ENCODE results near the gene CORO2B. TPM values are rescaled to one million over a fixed set of nuclear protein-coding genes. Genes with fewer than 3 reads are reported as not detected.

CORO2B gene
- total RNA-seq, 1 donor from 2014 or later: 21.3 TPM

- no peak overlapping the region for H3K4me3 Mint-ChIP-seq
- H3K9me3 Mint-ChIP-seq: no peaks in the 10 kb centered on the region
- H3K27me3 Mint-ChIP-seq (ENCODE audit: low read depth): no peaks in the 10 kb centered on the region
- peak overlapping the region; percentile 89 for H3K27ac Mint-ChIP-seq (ENCODE audit: unreplicated experiment)
- no peak for TF ChIP-seq CTCF (conservative IDR thresholded peaks at IDR 0.05)
- peaks cover 9% of the 10 kb centered on the region for H3K4me1 Mint-ChIP-seq
- DNase-seq (ENCODE audit: low read depth, low spot score): no peak
- H3K36me3 Mint-ChIP-seq (ENCODE audit: low read depth): peaks cover 3% of the 10 kb centered on the region
These were observed 108.4 kb downstream of the CORO2B start for GRCh38 chr15:68687136-68687735.

- H3K27ac Mint-ChIP-seq (ENCODE audit: unreplicated experiment): no peak overlapping the region
- DNase-seq (ENCODE audit: low read depth, low spot score): no peak
- no peak for TF ChIP-seq CTCF (conservative IDR thresholded peaks at IDR 0.05)
- peaks cover 39% of the 10 kb centered on the region for H3K4me1 Mint-ChIP-seq
- no peaks in the 10 kb centered on the region for H3K9me3 Mint-ChIP-seq
- no peak overlapping the region for H3K4me3 Mint-ChIP-seq
- H3K36me3 Mint-ChIP-seq (ENCODE audit: low read depth): peaks cover 10% of the 10 kb centered on the region
- no peaks in the 10 kb centered on the region for H3K27me3 Mint-ChIP-seq (ENCODE audit: low read depth)
These were observed 112.9 kb downstream of the CORO2B start for GRCh38 chr15:68691705-68692104.

- no peaks in the 10 kb centered on the region for H3K9me3 Mint-ChIP-seq
- DNase-seq (ENCODE audit: low read depth, low spot score): no peak
- no peak for TF ChIP-seq CTCF (conservative IDR thresholded peaks at IDR 0.05)
- no peaks in the 10 kb centered on the region for H3K27me3 Mint-ChIP-seq (ENCODE audit: low read depth)
- H3K36me3 Mint-ChIP-seq (ENCODE audit: low read depth): peaks cover 14% of the 10 kb centered on the region
- no peak overlapping the region for H3K4me3 Mint-ChIP-seq
- H3K4me1 Mint-ChIP-seq: peaks cover 33% of the 10 kb centered on the region
- peak overlapping the region; percentile 52 for H3K27ac Mint-ChIP-seq (ENCODE audit: unreplicated experiment)
These were observed 114.3 kb downstream of the CORO2B start for GRCh38 chr15:68693071-68693470.

GRCh38 chr15:68694111-68694510, 115.3 kb downstream of the CORO2B start:
- Mint-ChIP-seq H3K4me1 (peaks cover 33% of the 10 kb centered on the region), H3K9me3 (no peaks in the 10 kb centered on the region), H3K27ac (ENCODE audit: unreplicated experiment) (no peak overlapping the region), H3K27me3 (ENCODE audit: low read depth) (no peaks in the 10 kb centered on the region), H3K36me3 (ENCODE audit: low read depth) (peaks cover 14% of the 10 kb centered on the region), H3K4me3 (no peak overlapping the region)
- no peak for TF ChIP-seq CTCF (conservative IDR thresholded peaks at IDR 0.05)
- no peak for DNase-seq (ENCODE audit: low read depth, low spot score)

GRCh38 chr15:68695061-68695595, 116.3 kb downstream of the CORO2B start:
- Mint-ChIP-seq H3K27ac (ENCODE audit: unreplicated experiment) (peak overlapping the region; percentile 58), H3K4me3 (no peak overlapping the region), H3K27me3 (ENCODE audit: low read depth) (no peaks in the 10 kb centered on the region), H3K9me3 (no peaks in the 10 kb centered on the region), H3K36me3 (ENCODE audit: low read depth) (peaks cover 14% of the 10 kb centered on the region), H3K4me1 (peaks cover 35% of the 10 kb centered on the region)
- no peak for DNase-seq (ENCODE audit: low read depth, low spot score)
- no peak for TF ChIP-seq CTCF (conservative IDR thresholded peaks at IDR 0.05)

Data from neural crest cell (in vitro differentiated cells).